HG02885 (cell line): ENCODE results near the gene HEMGN.
A peak's percentile ranks its signal among the peaks of the same experiment; 100 is the strongest.
"Not testable (repeated sequence)": the region's sequence is repeated elsewhere in the genome, so short reads cannot be mapped to it uniquely, and the experiment has no call there.

Experiments used
- ATAC-seq: cut with Tn5 transposase; IDR thresholded peaks from one replicate; pipeline ENCODE4 v1.9.1; 2021; ENCODE audit warnings: mild to moderate bottlenecking; ENCODE audit not compliant: unreplicated experiment, poor library complexity

The HEMGN gene

GRCh38 chr9:97969014-97969413 lies 31.0 kb upstream of the HEMGN start:
- no peak for ATAC-seq

DNA sequence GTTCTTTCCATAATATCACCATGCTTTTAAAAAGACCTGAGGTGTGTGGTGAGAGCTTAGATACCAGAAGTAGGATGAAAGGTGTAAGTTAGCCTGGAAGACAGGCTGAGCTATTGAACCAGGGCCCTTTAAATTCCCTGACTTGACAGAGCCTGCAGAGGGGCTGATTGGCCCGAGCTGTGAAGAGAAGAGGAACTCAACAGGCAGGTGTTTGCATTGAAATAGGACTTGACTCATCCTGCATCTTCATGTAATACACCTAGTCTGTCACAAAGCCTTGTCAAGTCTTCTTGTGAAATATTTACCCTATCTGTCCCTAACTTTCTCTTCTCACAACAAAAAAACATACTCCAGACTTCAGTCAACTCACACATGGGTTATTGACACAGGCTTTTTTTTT lies 28.5 kb upstream of the HEMGN start:
- no peak for ATAC-seq

GRCh38 chr9:97964901-97965300 lies 26.9 kb upstream of the HEMGN start:
- ATAC-seq, result no peak

DNA sequence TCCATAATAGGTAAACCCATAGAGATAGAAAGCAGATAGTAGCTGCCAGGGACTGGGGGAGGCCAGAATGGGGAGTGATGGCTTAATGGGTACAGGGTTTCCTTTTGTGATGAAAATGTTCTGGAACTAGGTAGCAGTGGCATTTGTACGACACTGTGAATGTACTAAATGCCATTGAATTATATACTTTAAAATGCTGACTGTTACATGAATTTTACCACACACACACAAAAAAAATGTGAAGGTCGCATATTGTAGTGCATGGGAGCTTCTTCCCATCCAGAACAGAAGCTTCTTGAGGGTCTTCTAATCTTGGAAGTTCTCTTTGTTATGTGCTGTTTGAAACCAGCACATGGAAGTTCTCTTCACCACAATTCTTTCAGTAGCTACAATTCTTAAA lies 25.3 kb upstream of the HEMGN start:
- no peak for ATAC-seq

DNA sequence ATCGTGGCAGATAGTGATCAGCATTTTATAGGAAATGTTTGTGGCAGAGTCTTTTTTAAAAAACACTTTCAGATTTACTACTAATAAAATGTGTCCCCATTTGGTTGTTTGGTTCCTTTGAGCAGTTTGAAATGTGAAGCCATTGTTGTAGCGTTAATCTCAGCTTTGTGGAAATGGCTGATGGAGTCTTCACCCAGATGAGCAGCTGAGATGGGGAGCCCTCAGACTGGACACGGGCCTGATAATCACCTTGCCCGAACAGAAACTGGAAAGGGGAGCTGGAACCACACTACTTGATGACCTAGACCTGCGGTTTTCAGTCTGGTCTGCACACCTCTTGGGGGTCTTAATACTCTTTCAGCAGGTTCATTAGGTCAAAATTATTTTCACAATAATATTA lies 24.6 kb upstream of the HEMGN start:
- ATAC-seq, result no peak

GRCh38 chr9:97962136-97962535 lies 24.2 kb upstream of the HEMGN start:
- ATAC-seq, result no peak

- no peak for ATAC-seq
Measured at GRCh38 chr9:97961361-97961760, 23.4 kb upstream of the HEMGN start.

- ATAC-seq, result not testable (repeated sequence)
Measured at GRCh38 chr9:97960678-97961328, 22.8 kb upstream of the HEMGN start.

DNA sequence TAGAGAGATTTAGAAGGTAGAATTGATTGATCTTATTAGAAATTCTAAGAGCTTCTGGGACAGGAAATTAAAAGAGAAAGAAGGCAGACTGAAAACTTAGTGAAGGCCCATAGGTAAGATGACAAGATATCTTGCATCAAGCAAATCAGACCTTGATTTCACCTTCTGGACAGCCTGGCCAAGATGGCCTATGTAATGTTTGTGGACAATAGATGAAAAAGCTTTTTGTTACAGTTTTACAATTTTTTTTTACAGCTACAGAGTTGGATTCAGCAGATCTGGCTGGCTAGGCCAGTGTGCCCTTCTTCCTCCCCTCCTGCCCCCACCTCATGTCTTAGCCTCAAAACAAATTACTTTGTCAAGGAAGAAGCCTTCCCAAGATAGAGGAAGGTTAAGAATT lies 21.6 kb upstream of the HEMGN start:
- ATAC-seq, result no peak

- no peak for ATAC-seq
Measured at GRCh38 chr9:97958812-97959511, 21.0 kb upstream of the HEMGN start.

DNA sequence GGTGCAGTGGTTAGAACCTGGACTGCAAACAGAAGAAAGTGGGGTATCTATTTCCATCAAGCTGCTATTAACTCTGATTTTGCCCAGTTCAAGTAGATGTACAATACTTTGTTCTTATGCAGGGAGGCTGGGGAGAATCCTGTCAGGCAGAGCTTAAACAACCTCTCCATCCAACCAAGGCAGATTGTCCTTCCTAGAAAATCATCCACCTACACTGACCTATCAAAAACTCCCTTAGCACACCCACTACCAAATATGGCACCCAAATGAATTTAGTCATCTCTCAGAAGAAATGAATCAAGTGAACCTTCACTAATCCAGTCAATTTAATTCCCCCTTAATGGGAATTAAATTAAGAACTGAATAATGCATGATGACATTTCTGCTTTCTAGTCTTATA lies 18.4 kb upstream of the HEMGN start:
- ATAC-seq, result no peak

GRCh38 chr9:97954550-97954989 lies 16.6 kb upstream of the HEMGN start:
- ATAC-seq, result peak; percentile 66

DNA sequence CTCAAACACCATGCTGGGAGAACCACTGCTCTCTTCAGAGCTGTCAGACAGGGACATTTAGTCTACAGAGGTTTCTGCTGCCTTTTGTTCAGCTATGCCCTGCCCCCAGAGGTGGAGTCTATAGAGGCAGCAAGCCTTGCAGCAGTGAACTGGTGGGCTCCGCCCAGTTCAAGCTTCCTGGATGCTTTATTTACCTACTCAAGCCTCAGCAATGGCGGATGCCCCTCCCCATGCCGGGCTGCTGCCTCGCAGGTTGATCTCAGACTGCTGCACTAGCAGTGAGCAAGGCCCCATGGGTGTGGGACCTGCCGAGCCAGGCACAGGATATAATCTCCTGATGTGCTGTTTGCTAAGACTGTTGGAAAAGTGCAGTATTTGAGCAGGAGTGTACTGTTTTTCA lies 12.9 kb upstream of the HEMGN start:
- not testable (repeated sequence) for ATAC-seq

- not testable (repeated sequence) for ATAC-seq
Measured at GRCh38 chr9:97947094-97947493, 9.1 kb upstream of the HEMGN start.

- not testable (repeated sequence) for ATAC-seq
Measured at GRCh38 chr9:97945470-97945869, 7.5 kb upstream of the HEMGN start.

DNA sequence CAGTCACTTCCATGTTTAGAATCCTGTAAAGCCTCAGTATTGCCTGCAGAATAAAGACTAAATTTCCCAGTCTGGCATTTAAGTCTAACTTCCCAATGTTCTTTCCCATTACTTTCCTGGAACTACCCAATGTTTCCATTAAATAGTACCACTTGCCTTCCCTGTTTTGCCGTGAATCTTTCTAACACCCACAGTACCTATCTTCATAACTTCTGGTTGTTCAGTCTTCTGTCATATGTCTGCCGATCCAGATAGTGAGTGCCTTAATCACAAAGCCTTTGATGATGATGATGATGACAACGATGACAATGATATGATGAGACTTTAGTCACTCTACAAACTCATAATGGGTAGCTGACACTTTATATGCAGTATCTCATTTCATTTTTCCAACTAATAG lies 6.6 kb upstream of the HEMGN start:
- no peak for ATAC-seq

- no peak for ATAC-seq
Measured at GRCh38 chr9:97943308-97943855, 5.4 kb upstream of the HEMGN start.

- no peak for ATAC-seq
Measured at GRCh38 chr9:97941323-97941722, 3.4 kb upstream of the HEMGN start.

DNA sequence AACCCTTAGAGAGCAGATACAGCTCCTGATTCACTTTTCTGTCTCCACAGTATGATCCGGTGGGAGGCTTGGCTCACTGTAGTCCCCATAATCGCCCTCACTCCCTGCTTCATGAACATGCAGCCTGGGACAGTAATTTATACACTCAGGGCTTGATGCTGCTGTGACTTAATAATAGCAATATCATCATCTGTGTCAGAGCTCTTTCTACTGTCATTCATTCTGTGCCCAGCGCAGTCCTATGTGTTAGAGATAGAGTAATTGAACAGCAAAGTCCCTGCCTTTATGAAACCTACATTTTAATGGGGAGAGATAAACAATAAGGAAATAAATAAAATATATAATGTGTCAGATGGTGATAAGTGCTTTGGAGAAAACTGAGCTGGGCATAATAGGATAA lies 2.8 kb upstream of the HEMGN start:
- ATAC-seq, result no peak

DNA sequence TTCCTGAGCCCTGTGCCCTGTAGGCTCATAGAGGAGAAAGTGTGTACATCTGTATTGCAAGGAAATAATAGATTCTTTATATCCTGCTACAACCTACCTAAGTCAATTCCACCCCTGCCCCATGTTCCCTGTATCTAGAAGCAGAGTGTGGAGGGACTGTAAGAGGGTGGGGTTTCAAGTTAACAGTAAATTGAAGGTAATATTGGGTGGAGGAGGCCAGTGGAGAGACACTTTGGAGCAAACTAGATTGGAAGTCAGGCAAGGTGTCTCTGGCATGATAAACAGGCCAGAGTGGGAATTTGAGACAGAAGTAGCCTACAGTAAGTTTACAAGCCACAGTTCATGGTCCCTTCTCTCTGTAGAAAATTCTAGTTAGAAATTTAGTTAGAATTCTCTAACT lies 2.3 kb upstream of the HEMGN start:
- no peak for ATAC-seq

DNA sequence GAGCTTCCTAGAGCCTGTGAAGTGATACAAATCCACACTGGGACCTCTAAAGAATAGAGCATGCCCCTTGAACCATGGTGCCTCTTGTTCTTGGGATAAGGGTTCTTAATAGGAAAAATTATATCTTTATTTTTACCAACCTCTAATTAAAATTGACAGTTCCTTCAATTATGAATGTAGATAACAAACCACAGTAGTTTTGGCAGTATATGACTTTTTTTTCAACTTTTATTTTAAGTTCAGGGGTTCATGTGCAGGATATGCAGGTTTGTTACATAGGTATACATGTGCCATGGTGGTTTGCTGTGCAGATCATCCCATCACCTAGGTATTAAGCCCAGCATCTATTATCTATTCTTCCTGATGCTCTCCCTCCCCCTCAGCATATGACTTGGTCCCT lies 974 bp downstream of the HEMGN start:
- ATAC-seq, result no peak

DNA sequence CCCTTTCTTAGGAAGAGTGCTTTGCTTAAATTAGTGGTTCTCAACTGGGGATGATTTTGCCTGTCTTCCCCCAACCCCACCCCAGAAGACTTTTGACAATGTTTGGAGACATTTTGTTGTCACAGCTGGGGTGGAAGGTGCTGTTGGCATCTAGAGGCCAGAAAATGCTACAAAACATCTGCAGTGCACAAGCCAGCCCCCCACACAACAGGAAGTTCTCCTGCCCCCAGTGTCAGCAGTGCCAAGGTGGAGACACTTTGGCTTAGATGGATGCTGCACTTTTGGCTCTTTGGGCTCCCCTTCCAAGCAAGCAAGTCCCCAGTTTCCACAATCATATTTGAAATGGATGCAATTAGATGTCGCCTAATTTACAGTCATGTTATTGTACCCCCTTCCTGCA lies 2.7 kb downstream of the HEMGN start:
- ATAC-seq, result no peak
